Measurements from ENCODE around the gene DUSP22.

Gene DUSP22

DNA sequence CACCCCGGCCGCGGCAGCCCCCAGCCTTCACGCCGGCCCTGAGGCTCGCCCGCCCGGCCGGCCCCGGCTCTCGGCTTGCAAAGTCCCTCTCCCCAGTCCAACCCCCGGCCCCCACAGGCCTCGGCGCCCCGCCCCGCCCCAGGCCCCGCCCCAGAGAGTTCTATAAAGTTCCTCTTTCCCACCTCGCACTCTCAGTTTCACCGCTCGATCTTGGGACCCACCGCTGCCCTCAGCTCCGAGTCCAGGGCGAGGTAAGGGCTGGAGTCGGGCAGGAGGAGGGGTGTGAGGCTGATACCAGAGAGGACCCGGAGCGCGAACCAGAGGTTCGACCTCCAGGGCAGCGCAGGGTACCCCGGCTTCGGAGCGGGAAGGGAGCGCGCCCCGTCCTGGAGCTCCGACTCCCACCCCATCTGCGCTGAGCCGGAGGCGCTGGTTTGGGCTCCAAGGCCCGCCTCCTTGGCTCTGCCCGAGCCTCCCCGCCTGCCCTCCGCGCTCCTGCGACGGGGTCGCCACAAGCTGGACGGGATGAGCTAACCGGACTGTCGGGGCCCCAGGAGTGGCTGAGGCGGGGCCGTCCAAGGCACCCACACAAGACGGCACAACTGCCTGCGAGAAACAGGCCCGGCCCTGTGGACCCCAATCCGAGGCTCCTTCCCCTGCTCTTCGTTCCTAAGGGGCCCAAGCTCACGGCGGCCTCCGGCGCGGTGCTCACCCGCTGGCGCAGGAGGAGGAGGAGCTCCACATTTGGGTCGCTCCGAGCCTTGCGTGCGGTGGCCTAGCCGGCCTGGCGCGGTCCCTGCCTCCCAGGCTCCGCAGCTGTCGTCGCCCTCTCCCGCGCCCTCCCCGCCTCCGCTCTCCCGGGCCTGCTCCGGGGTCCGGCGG, 99.5 kb downstream of the DUSP22 start, which contains the start of gene IRF4:
Gene IRF4 (plus strand): TSS at position 194 of the 882 bp plus-strand sequence. CDS start 1,401 bp downstream, outside the sequence.
- peak; percentile 55 to 58 for DNase-seq (ENCODE audit: extremely low read depth in 1 of 2, low read depth in 1 of 2)

DNA sequence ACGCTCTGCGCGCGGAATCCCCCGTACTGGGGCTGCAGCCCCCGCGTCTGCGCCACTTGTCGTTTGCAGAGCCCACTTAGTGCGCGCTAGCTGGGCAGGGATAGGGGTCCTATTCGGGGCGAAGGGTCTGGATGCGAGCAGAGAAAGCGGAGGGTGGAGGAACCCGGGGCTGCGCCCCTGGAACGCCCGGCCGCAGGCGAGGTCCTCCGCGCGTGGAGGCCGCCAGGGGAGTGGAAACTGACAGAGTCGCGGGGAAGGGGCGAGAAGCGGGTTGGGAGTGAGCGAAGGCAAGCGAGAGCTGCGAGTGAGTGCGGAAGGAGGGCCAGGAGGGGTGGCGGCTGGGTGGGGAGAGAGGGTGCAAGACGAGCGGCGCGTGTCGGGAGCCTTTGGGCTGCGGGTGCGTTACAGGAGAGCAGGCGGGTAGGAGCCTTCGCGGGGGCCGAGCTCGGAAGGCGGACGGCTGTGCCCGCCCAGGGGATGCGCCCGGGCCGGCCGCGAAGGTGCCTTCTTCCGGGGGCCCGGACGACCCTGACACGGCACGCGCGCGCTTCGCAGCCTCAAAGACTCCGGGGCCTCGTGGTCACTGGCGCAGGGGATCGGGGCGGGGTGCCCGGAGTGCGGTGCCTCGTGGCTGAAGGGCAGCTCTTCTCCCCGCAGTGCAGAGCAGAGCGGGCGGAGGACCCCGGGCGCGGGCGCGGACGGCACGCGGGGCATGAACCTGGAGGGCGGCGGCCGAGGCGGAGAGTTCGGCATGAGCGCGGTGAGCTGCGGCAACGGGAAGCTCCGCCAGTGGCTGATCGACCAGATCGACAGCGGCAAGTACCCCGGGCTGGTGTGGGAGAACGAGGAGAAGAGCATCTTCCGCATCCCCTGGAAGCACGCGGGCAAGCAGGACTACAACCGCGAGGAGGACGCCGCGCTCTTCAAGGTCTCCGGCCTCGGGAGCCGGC, 100.4 kb downstream of the DUSP22 start:
- no peak for DNase-seq (ENCODE audit: extremely low read depth in 1 of 2, low read depth in 1 of 2)

DNA sequence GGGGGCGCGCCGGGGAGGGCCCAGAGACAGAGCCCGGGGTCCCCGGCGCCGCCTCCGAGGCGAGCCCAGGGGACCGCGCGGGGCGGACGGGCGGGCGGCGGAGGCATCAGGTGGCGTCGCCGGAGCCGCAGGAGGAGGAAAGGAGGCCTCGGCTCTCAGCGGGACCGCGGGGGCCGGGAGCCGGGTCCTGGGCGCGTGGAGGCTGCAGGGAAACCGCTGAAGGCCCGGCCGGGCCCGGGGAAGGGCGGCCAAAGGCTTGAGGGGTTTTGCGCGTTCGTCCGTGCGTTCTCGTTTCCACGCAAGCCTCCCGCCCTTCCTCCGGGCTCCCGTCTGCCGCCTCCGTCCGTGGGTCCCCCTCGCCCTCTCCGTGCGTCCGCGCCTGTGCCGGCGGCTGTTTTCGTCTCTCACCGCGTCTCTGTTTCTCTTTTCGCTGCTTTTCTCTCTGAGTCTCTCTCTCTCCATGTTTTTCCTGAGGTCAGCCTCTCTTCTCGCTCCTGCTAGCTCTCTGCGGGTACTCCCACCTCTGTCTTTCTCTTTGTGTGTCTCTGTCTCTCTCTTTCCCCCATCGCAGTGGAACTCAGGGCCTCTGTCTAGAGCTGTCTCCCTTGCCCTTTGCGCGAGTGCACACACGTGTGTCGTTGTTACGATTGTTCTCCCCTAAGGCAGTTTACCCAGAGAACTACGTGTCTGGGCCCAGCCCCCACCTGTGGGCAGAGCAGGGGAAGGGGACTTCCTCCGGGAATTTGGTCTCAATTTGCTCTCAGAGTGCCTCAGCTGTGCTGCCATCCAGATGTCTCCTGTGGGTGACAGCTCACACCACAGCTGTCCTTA, 101.3 kb downstream of the DUSP22 start:
- no peak for DNase-seq (ENCODE audit: extremely low read depth in 1 of 2, low read depth in 1 of 2)

GRCh38 chr6:394641-395289, 102.5 kb downstream of the DUSP22 start:
- DNase-seq (ENCODE audit: extremely low read depth in 1 of 2, low read depth in 1 of 2) = no peak

- no peak for DNase-seq (ENCODE audit: extremely low read depth in 1 of 2, low read depth in 1 of 2)
These were observed 103.3 kb downstream of the DUSP22 start for GRCh38 chr6:395432-396125.

- DNase-seq (ENCODE audit: extremely low read depth in 1 of 2, low read depth in 1 of 2) = no peak
These were observed 103.8 kb downstream of the DUSP22 start for GRCh38 chr6:396126-396520.

- no peak for DNase-seq (ENCODE audit: extremely low read depth in 1 of 2, low read depth in 1 of 2)
These were observed 104.8 kb downstream of the DUSP22 start for GRCh38 chr6:397056-397455.

GRCh38 chr6:397604-398003, 105.3 kb downstream of the DUSP22 start:
- DNase-seq (ENCODE audit: extremely low read depth in 1 of 2, low read depth in 1 of 2) = no peak

- DNase-seq (ENCODE audit: extremely low read depth in 1 of 2, low read depth in 1 of 2) = no peak
These were observed 105.8 kb downstream of the DUSP22 start for GRCh38 chr6:398065-398464.

- no peak for DNase-seq (ENCODE audit: extremely low read depth in 1 of 2, low read depth in 1 of 2)
These were observed 106.3 kb downstream of the DUSP22 start for GRCh38 chr6:398558-399078.

DNA sequence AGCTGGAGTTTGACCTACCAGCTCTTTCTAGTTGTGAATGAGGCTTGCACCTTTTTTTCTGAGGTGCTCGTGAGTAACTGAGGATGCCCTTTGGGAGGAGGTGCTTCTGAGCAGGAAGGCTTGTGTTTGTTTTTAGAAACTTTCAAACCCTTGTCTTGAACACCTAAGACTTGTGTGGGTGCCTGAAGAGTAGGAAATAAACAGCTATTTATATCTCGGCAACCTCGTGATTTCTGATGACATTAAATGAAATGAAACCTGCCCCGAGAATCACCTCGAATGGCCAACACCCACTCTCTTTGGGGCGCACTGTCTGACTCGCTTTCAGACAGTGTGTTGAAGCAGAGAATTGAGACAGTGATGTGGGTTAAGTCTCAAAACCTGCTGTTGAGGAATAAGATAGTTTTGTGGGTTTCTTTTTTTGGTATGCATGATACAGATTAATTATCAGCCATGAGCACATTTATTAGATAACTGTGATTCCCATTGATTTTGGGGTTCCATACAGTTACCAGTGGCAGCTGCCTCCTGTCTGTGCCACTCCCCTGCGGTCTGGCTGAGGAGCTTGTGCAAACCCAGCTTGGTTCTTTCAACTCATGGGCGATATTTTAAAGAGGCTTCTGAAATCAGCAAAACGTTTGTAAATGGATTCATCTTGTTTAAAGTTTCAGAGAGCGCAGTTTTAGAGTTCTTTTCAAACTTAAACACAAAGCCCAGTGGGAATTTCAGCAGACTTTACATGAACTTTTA, 107.7 kb downstream of the DUSP22 start:
- DNase-seq (ENCODE audit: extremely low read depth in 1 of 2, low read depth in 1 of 2) = no peak

DNA sequence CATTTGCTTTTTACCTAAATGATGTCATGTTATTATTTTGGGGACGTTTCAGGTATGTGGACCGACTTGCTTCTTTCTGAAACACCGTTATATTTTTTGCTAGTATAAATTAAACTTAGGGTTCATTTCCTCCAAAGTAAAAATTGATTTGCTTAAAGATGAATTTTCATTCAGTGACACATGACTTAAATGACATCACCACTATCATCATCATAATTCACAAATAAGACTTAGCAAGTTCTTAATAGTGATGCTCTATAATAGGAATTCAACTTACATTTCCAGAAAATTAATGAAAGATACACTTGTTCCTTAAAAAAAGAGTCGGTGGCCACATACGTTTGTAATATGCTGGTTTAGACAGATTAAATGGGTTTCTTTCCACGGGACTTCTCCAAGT, 108.5 kb downstream of the DUSP22 start:
- DNase-seq (ENCODE audit: extremely low read depth in 1 of 2, low read depth in 1 of 2) = no peak
